Measurements from ENCODE around the gene TUBGCP3. TPM values are rescaled to one million over a fixed set of nuclear protein-coding genes. Genes with fewer than 3 reads are reported as not detected.

Gene TUBGCP3
- total RNA-seq, 1 donor, result 33.0 TPM

- H3K9me3 ChIP-seq (ENCODE audit: low read depth, low read length), result no peaks in the 10 kb centered on the region
- no peak overlapping the region for H3K4me3 ChIP-seq (ENCODE audit: low read length)
Measured at GRCh38 chr13:112596235-112596634, 8.3 kb upstream of the TUBGCP3 start.

DNA sequence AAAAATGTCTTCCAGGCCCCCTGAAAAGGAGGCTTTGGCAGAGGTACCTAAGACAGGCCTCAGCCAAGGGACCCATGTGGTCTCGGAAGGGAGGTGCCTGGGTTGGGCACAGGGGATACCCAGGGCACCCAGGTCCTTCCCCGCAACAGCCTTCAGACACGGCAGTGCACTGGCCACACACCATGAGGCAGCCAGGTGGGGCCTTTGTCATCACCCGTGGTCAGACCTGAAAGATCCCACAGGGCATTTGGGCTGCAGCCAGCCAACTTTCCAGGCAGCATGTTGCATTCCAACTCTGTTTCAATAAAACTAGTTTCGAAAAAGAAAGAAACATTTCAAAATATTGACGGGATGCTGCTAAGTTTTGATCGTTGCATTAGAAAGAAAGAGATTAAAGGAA, 4.7 kb upstream of the TUBGCP3 start:
- Histone ChIP-seq H3K27me3 (ENCODE audit: insufficient read depth, low read length) (no peaks in the 10 kb centered on the region), H3K4me3 (ENCODE audit: low read length) (no peak overlapping the region), H3K4me1 (ENCODE audit: insufficient read depth, low read length) (peaks cover 8% of the 10 kb centered on the region), H3K9me3 (ENCODE audit: low read depth, low read length) (no peaks in the 10 kb centered on the region)

More at GRCh38 chr13:112596235-112596634, 8.3 kb upstream of the TUBGCP3 start:
- no peaks in the 10 kb centered on the region for H3K27me3 ChIP-seq (ENCODE audit: insufficient read depth, low read length)
- H3K4me1 ChIP-seq (ENCODE audit: insufficient read depth, low read length), result no peaks in the 10 kb centered on the region

- Histone ChIP-seq H3K4me3 (ENCODE audit: low read length) (no peak overlapping the region), H3K9me3 (ENCODE audit: low read depth, low read length) (no peaks in the 10 kb centered on the region), H3K27me3 (ENCODE audit: insufficient read depth, low read length) (no peaks in the 10 kb centered on the region), H3K4me1 (ENCODE audit: insufficient read depth, low read length) (peaks cover 8% of the 10 kb centered on the region)
Measured at GRCh38 chr13:112592181-112592580, 4.2 kb upstream of the TUBGCP3 start.

DNA sequence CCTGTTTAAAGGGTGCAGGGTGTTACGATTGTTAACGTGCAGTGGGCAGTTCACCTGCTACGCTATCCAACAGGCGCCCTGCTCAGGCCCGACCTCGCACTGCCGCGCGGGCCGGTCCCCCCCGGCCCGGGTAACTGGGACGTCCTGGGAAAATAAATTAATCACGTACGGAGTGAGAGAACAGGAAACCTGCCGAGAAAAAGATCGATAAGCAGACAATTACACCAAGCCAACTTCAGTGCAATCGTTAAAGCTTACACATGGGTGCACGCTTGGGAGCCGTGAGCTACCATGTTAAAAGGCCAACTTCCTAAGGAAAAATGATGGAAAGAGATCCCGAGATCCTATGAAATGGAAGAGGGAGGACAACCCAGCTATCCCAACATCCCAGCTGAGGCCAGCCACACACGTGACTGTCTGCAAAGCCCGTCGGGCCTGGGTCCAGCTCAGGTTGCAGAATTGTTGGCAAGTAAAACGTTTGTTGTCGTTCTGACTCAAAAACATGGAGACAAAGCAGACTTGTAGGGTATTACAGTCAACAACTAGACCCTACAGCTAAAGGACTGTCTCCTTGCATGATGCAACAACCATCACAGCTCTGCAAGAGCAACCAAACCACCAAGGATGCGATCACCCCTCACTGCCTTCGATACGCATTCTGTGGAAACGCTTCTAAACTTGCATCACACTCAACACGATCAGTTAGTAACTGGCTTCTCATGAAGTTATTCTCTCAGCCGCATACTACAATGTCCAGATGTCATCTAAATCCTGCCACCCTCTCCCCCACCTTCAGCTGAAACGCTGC, 741 bp upstream of the TUBGCP3 start:
- H3K27me3 ChIP-seq (ENCODE audit: insufficient read depth, low read length), result no peaks in the 10 kb centered on the region
- H3K9me3 ChIP-seq (ENCODE audit: low read depth, low read length), result no peaks in the 10 kb centered on the region
- H3K4me3 ChIP-seq (ENCODE audit: low read length), result peak overlapping the region; percentile 80
- peaks cover 36% of the 10 kb centered on the region for H3K4me1 ChIP-seq (ENCODE audit: insufficient read depth, low read length)

- peaks cover 50% of the 10 kb centered on the region for H3K4me1 ChIP-seq (ENCODE audit: insufficient read depth, low read length)
- peak overlapping the region; percentile 80 for H3K4me3 ChIP-seq (ENCODE audit: low read length)
- H3K9me3 ChIP-seq (ENCODE audit: low read depth, low read length), result no peaks in the 10 kb centered on the region
- no peaks in the 10 kb centered on the region for H3K27me3 ChIP-seq (ENCODE audit: insufficient read depth, low read length)
Measured at GRCh38 chr13:112587212-112587763, 665 bp downstream of the TUBGCP3 start.

DNA sequence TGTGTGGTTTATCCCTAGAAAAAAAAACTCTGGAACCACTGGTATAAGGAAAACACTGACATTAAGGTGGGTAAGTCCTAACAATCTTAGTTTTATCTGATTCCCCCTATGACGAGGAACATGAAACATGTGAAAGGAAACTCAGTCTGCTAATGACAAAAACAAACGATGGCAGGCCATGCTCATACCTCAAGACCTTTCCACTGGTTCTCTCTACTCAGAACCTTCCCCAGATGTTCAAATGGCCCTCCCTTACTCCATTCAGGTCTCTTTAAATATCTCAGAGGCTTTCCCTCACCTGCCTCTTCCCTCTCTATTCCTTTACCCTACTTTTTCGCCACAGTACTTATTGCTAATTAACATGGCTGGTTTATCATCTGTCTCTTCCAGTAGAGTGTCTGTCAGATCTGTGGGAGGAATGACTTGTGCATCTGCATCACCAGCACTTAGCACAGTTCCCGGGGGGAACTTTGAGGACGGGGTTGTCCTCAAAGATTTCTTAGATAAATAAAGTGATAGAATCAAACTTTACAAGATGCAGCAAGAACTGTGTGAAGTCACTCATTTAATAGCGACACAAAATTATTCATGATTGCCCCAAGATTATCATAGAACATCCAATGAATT, 1.5 kb downstream of the TUBGCP3 start:
- Histone ChIP-seq H3K9me3 (ENCODE audit: low read depth, low read length) (no peaks in the 10 kb centered on the region), H3K27me3 (ENCODE audit: insufficient read depth, low read length) (no peaks in the 10 kb centered on the region), H3K4me3 (ENCODE audit: low read length) (no peak overlapping the region), H3K4me1 (ENCODE audit: insufficient read depth, low read length) (peaks cover 58% of the 10 kb centered on the region)

DNA sequence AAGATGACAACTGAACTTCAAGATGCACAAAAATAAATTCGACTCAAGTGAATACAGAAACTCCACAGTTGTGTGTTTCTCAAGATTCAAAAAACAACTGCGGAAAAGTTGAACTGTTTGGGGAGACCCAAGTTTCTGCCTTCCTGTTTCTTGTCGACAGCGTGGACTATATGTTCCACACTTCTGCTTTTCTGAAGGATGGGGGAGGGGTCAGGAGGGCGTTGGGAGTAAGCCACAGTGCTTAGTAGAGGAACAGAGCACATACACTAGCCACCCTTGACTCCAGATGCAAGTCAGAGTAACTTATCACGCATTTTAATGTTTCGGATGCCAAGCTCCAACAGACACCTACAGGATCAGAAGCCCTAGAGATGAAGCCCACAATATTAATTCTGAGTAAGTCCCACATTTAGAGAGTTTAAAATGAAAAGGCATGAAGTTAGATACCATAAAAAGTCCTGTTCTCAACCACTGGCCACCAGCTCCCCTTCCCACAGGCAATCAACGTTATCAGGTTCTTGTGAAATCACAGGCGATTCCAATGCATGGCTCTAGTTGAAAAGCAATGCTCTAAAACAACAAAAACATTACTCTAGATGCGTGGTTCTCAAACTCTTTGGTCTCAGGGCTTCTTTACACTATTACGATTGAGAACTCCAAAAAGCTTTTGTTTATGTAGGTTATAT, 4.2 kb downstream of the TUBGCP3 start:
- no peaks in the 10 kb centered on the region for H3K9me3 ChIP-seq (ENCODE audit: low read depth, low read length)
- H3K4me1 ChIP-seq (ENCODE audit: insufficient read depth, low read length), result peaks cover 55% of the 10 kb centered on the region
- H3K4me3 ChIP-seq (ENCODE audit: low read length), result no peak overlapping the region
- H3K27me3 ChIP-seq (ENCODE audit: insufficient read depth, low read length), result no peaks in the 10 kb centered on the region

DNA sequence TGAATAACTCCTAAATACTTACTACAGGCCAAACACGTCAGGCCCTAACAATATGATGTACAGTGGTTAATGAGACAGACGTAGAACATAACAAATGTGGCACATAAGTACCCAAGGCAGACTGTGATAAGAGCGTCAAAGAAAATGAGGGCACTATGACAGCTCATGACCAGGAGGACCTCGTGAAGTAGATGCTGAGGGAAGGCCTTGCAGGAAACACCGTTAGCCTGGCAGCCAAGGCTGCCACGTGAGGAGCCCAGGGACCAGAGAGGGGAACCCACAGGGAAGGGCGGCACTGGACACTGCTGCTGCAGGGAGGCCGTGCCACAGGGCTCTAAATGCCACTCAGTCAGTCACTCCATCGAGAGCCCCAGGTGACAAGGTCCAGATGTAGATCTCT, 5.7 kb downstream of the TUBGCP3 start:
- H3K27me3 ChIP-seq (ENCODE audit: insufficient read depth, low read length), result no peaks in the 10 kb centered on the region
- peaks cover 50% of the 10 kb centered on the region for H3K4me1 ChIP-seq (ENCODE audit: insufficient read depth, low read length)
- H3K4me3 ChIP-seq (ENCODE audit: low read length), result no peak overlapping the region
- H3K9me3 ChIP-seq (ENCODE audit: low read depth, low read length), result no peaks in the 10 kb centered on the region

- H3K4me1 ChIP-seq (ENCODE audit: insufficient read depth, low read length), result peaks cover 44% of the 10 kb centered on the region
- no peaks in the 10 kb centered on the region for H3K27me3 ChIP-seq (ENCODE audit: insufficient read depth, low read length)
- H3K4me3 ChIP-seq (ENCODE audit: low read length), result no peak overlapping the region
- no peaks in the 10 kb centered on the region for H3K9me3 ChIP-seq (ENCODE audit: low read depth, low read length)
Measured at GRCh38 chr13:112580912-112581311, 7.0 kb downstream of the TUBGCP3 start.

DNA sequence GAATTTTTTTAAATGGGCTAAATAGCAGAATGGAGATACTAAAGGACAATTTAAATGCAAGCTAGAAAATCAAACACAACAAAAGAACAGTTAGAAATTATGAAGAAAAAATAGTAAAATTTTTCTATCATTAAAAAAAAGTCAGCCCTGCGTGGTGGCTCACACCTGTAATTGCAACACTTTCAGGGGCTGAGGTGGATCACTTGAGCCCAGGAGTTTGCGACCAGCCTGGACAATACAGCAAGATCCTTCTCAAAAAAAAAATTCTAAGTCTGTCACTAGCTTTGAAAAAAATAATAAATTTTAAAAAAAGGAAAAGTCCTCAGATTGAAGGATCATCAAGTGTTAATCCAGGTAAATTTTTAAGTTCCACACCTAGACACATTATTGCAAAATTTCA, 7.7 kb downstream of the TUBGCP3 start:
- no peaks in the 10 kb centered on the region for H3K27me3 ChIP-seq (ENCODE audit: insufficient read depth, low read length)
- H3K4me3 ChIP-seq (ENCODE audit: low read length), result no peak overlapping the region
- H3K9me3 ChIP-seq (ENCODE audit: low read depth, low read length), result no peaks in the 10 kb centered on the region
- H3K4me1 ChIP-seq (ENCODE audit: insufficient read depth, low read length), result peaks cover 44% of the 10 kb centered on the region

- Histone ChIP-seq H3K4me1 (ENCODE audit: insufficient read depth, low read length) (peaks cover 46% of the 10 kb centered on the region), H3K9me3 (ENCODE audit: low read depth, low read length) (no peaks in the 10 kb centered on the region), H3K27me3 (ENCODE audit: insufficient read depth, low read length) (no peaks in the 10 kb centered on the region), H3K4me3 (ENCODE audit: low read length) (no peak overlapping the region)
Measured at GRCh38 chr13:112579310-112579843, 8.6 kb downstream of the TUBGCP3 start.

DNA sequence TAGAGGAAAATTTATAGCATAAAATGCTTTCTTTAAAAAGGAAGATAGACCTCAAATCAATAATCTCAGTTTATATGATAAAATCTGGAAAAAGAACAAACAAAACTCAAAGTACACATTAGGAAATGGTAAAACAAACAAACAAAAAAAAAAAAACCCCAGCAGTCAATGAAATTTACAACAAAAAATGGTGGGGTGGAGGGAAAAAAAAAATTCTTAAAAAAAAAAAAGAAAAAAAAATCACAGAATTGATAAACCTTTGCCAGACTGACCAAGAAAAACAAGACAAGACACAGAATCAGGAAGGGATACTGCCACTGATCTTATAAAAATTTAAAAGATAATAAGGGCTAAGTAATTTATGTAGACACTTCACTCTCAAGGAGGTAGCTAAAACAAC, 11.2 kb downstream of the TUBGCP3 start:
- no peaks in the 10 kb centered on the region for H3K27me3 ChIP-seq (ENCODE audit: insufficient read depth, low read length)
- peaks cover 32% of the 10 kb centered on the region for H3K4me1 ChIP-seq (ENCODE audit: insufficient read depth, low read length)
- H3K9me3 ChIP-seq (ENCODE audit: low read depth, low read length), result no peaks in the 10 kb centered on the region
- no peak overlapping the region for H3K4me3 ChIP-seq (ENCODE audit: low read length)

- Histone ChIP-seq H3K9me3 (ENCODE audit: low read depth, low read length) (no peaks in the 10 kb centered on the region), H3K4me3 (ENCODE audit: low read length) (no peak overlapping the region), H3K4me1 (ENCODE audit: insufficient read depth, low read length) (peaks cover 30% of the 10 kb centered on the region), H3K27me3 (ENCODE audit: insufficient read depth, low read length) (no peaks in the 10 kb centered on the region)
Measured at GRCh38 chr13:112576191-112576590, 11.8 kb downstream of the TUBGCP3 start.

- no peaks in the 10 kb centered on the region for H3K9me3 ChIP-seq (ENCODE audit: low read depth, low read length)
- peaks cover 30% of the 10 kb centered on the region for H3K4me1 ChIP-seq (ENCODE audit: insufficient read depth, low read length)
- no peaks in the 10 kb centered on the region for H3K27me3 ChIP-seq (ENCODE audit: insufficient read depth, low read length)
- H3K4me3 ChIP-seq (ENCODE audit: low read length), result no peak overlapping the region
Measured at GRCh38 chr13:112575675-112576074, 12.3 kb downstream of the TUBGCP3 start.
